ENCODE data around the gene CLPSL2. TPM values are rescaled to one million over a fixed set of nuclear protein-coding genes. Genes with fewer than 3 reads are reported as not detected.

The CLPSL2 gene
- total and polyA plus RNA-seq, 2 donors from 2014 or later, result not detected

GRCh38 chr6:35778437-35778836, 2.0 kb downstream of the CLPSL2 start:
- intact Hi-C loops (cut with DNase I), result no loop called here
- H3K36me3 ChIP-seq (ENCODE audit: control insufficient read depth in 2 of 3, insufficient read depth in 3 of 3, low read length in 3 of 3), result no peaks in the 10 kb centered on the region
- H3K9ac ChIP-seq (ENCODE audit: low read length in 3 of 3), result no peak overlapping the region
- H3K4me1 ChIP-seq (ENCODE audit: control insufficient read depth in 2 of 3, insufficient read depth in 2 of 3, low read depth in 1 of 3, low read length in 3 of 3), result no peaks in the 10 kb centered on the region
- H3K27me3 ChIP-seq (ENCODE audit: control insufficient read depth, insufficient read depth, low read length), result no peaks in the 10 kb centered on the region
- no peak overlapping the region for H3K27ac ChIP-seq (ENCODE audit: low read depth in 2 of 2, low read length in 2 of 2)
- DNase-seq, result no peak
- no peak for FAIRE-seq
- H3K4me3 ChIP-seq (ENCODE audit: low read length in 3 of 3), result no peak overlapping the region
- H3K9me3 ChIP-seq (ENCODE audit: control insufficient read depth in 2 of 3, insufficient read depth in 1 of 3, low read length in 3 of 3), result no peaks in the 10 kb centered on the region
- TF ChIP-seq, protein P1, sequence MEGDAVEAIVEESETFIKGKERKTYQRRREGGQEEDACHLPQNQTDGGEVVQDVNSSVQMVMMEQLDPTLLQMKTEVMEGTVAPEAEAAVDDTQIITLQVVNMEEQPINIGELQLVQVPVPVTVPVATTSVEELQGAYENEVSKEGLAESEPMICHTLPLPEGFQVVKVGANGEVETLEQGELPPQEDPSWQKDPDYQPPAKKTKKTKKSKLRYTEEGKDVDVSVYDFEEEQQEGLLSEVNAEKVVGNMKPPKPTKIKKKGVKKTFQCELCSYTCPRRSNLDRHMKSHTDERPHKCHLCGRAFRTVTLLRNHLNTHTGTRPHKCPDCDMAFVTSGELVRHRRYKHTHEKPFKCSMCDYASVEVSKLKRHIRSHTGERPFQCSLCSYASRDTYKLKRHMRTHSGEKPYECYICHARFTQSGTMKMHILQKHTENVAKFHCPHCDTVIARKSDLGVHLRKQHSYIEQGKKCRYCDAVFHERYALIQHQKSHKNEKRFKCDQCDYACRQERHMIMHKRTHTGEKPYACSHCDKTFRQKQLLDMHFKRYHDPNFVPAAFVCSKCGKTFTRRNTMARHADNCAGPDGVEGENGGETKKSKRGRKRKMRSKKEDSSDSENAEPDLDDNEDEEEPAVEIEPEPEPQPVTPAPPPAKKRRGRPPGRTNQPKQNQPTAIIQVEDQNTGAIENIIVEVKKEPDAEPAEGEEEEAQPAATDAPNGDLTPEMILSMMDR (IDR thresholded peaks at IDR 0.05; ENCODE audit: borderline replicate concordance, extremely low read depth, insufficient read depth), result no peak

DNA sequence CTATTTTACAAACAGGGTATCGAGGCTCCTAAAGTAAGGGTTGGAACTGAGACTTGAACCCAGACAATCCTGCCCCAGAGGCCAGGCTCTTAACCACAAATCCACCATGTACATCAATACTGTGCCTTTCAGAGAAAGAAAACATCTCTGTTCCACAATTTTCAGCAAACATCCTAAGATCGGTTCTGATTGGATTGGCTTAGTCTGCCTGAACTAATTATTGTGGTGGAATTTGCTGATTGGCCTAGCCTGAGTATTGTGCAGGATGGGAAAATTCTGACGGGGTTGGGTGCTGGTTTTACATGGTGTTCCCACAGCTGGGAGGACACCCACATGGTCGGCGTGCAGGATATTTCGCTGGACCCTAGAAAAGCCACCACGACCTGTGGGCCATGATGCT, 4.3 kb downstream of the CLPSL2 start, which contains the start of gene CLPSL1:
CLPSL1 (plus strand) TSS at position 301 of the 400 bp plus-strand sequence; CDS start at position 393, 92 bp downstream.
- Histone ChIP-seq H3K9me3 (ENCODE audit: control insufficient read depth in 2 of 3, insufficient read depth in 1 of 3, low read length in 3 of 3) (no peaks in the 10 kb centered on the region), H3K9ac (ENCODE audit: low read length in 3 of 3) (no peak within 1 kb of the TSS), H3K4me1 (ENCODE audit: control insufficient read depth in 2 of 3, insufficient read depth in 2 of 3, low read depth in 1 of 3, low read length in 3 of 3) (no peaks in the 10 kb centered on the region), H3K4me3 (ENCODE audit: low read length in 3 of 3) (no peak within 1 kb of the TSS), H3K27ac (ENCODE audit: low read depth in 2 of 2, low read length in 2 of 2) (no peak within 1 kb of the TSS), H3K27me3 (ENCODE audit: control insufficient read depth, insufficient read depth, low read length) (no peaks in the 10 kb centered on the region), H3K36me3 (ENCODE audit: control insufficient read depth in 2 of 3, insufficient read depth in 3 of 3, low read length in 3 of 3) (no peaks in the 10 kb centered on the region)
- no peak for FAIRE-seq
- DNase-seq, result no peak
- intact Hi-C loops (cut with DNase I), result no loop called here
- TF ChIP-seq, protein P1 (IDR thresholded peaks at IDR 0.05; ENCODE audit: borderline replicate concordance, extremely low read depth, insufficient read depth), result no peak

DNA sequence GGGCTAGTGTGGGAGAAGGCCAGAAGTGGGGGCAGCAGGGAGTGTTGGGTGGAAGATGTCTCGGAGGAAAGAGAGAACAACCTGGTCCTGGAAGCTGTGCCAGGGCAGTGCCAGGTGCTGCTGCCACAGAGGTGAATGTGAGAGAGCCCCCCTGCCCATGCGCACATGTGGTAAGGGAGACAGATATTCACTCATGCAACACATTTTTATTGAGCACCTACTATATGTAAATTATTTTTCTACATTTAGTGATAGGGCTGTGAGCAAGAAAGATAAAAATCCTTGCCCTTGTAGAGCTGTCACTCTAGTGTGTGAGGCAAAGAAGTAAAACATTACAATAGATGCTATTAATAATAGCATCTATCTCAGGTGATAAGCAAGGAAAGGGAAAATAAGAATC, 4.9 kb downstream of the CLPSL2 start:
- H3K9ac ChIP-seq (ENCODE audit: low read length in 3 of 3), result no peak overlapping the region
- H3K36me3 ChIP-seq (ENCODE audit: control insufficient read depth in 2 of 3, insufficient read depth in 3 of 3, low read length in 3 of 3), result no peaks in the 10 kb centered on the region
- H3K27me3 ChIP-seq (ENCODE audit: control insufficient read depth, insufficient read depth, low read length), result no peaks in the 10 kb centered on the region
- H3K4me1 ChIP-seq (ENCODE audit: control insufficient read depth in 2 of 3, insufficient read depth in 2 of 3, low read depth in 1 of 3, low read length in 3 of 3), result no peaks in the 10 kb centered on the region
- H3K27ac ChIP-seq (ENCODE audit: low read depth in 2 of 2, low read length in 2 of 2), result no peak overlapping the region
- no peaks in the 10 kb centered on the region for H3K9me3 ChIP-seq (ENCODE audit: control insufficient read depth in 2 of 3, insufficient read depth in 1 of 3, low read length in 3 of 3)
- TF ChIP-seq, protein P1 (IDR thresholded peaks at IDR 0.05; ENCODE audit: borderline replicate concordance, extremely low read depth, insufficient read depth), result no peak
- intact Hi-C loops (cut with DNase I), result no loop called here
- no peak for DNase-seq
- FAIRE-seq, result no peak
- no peak overlapping the region for H3K4me3 ChIP-seq (ENCODE audit: low read length in 3 of 3)

GRCh38 chr6:35782424-35782823, 6.0 kb downstream of the CLPSL2 start:
- H3K9ac ChIP-seq (ENCODE audit: low read length in 3 of 3), result no peak overlapping the region
- no peak for FAIRE-seq
- H3K9me3 ChIP-seq (ENCODE audit: control insufficient read depth in 2 of 3, insufficient read depth in 1 of 3, low read length in 3 of 3), result no peaks in the 10 kb centered on the region
- no peak overlapping the region for H3K27ac ChIP-seq (ENCODE audit: low read depth in 2 of 2, low read length in 2 of 2)
- H3K27me3 ChIP-seq (ENCODE audit: control insufficient read depth, insufficient read depth, low read length), result no peaks in the 10 kb centered on the region
- no peaks in the 10 kb centered on the region for H3K4me1 ChIP-seq (ENCODE audit: control insufficient read depth in 2 of 3, insufficient read depth in 2 of 3, low read depth in 1 of 3, low read length in 3 of 3)
- TF ChIP-seq, protein P1 (IDR thresholded peaks at IDR 0.05; ENCODE audit: borderline replicate concordance, extremely low read depth, insufficient read depth), result no peak
- DNase-seq, result no peak
- intact Hi-C loops (cut with DNase I), result no loop called here
- H3K4me3 ChIP-seq (ENCODE audit: low read length in 3 of 3), result no peak overlapping the region
- no peaks in the 10 kb centered on the region for H3K36me3 ChIP-seq (ENCODE audit: control insufficient read depth in 2 of 3, insufficient read depth in 3 of 3, low read length in 3 of 3)
